ENCODE results near the gene HSD3B1. TPM values are rescaled to one million over a fixed set of nuclear protein-coding genes. Genes with fewer than 3 reads are reported as not detected.

HSD3B1 gene
- polyA plus RNA-seq, 1 of the 3 experiments (the other 2 are of a cell fraction): not detected

DNA sequence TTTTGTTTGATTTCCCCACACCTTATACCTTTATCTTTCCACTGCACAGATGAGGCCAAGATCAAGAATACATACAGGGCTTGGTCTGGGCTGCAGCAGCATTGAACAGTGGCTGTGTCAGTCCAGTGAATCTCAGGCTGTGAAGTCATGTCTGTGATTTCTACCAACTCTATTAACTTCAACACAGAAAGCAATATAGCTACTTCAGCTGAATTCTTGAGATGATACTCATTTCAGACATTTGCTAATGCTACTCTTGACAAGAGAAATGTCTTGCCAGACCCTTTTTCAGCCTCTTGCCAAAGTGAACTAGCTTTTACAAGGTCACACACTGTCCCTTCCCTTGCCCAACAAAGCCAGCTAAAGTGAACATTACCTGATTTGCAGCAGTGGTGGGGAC lies 25.1 kb upstream of the HSD3B1 start (continued):
- TF ChIP-seq, protein P1, sequence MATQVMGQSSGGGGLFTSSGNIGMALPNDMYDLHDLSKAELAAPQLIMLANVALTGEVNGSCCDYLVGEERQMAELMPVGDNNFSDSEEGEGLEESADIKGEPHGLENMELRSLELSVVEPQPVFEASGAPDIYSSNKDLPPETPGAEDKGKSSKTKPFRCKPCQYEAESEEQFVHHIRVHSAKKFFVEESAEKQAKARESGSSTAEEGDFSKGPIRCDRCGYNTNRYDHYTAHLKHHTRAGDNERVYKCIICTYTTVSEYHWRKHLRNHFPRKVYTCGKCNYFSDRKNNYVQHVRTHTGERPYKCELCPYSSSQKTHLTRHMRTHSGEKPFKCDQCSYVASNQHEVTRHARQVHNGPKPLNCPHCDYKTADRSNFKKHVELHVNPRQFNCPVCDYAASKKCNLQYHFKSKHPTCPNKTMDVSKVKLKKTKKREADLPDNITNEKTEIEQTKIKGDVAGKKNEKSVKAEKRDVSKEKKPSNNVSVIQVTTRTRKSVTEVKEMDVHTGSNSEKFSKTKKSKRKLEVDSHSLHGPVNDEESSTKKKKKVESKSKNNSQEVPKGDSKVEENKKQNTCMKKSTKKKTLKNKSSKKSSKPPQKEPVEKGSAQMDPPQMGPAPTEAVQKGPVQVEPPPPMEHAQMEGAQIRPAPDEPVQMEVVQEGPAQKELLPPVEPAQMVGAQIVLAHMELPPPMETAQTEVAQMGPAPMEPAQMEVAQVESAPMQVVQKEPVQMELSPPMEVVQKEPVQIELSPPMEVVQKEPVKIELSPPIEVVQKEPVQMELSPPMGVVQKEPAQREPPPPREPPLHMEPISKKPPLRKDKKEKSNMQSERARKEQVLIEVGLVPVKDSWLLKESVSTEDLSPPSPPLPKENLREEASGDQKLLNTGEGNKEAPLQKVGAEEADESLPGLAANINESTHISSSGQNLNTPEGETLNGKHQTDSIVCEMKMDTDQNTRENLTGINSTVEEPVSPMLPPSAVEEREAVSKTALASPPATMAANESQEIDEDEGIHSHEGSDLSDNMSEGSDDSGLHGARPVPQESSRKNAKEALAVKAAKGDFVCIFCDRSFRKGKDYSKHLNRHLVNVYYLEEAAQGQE (IDR thresholded peaks at IDR 0.05; ENCODE audit: low read depth, low read length): no peak
- TF ChIP-seq RFX5 (IDR thresholded peaks at IDR 0.05; ENCODE audit: low read length): no peak
- TF ChIP-seq, protein P2, sequence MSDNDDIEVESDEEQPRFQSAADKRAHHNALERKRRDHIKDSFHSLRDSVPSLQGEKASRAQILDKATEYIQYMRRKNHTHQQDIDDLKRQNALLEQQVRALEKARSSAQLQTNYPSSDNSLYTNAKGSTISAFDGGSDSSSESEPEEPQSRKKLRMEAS (IDR thresholded peaks at IDR 0.05; ENCODE audit: low read depth): no peak
- TF ChIP-seq, protein P3, sequence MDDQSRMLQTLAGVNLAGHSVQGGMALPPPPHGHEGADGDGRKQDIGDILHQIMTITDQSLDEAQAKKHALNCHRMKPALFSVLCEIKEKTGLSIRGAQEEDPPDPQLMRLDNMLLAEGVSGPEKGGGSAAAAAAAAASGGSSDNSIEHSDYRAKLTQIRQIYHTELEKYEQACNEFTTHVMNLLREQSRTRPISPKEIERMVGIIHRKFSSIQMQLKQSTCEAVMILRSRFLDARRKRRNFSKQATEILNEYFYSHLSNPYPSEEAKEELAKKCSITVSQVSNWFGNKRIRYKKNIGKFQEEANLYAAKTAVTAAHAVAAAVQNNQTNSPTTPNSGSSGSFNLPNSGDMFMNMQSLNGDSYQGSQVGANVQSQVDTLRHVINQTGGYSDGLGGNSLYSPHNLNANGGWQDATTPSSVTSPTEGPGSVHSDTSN (IDR thresholded peaks at IDR 0.05): no peak
- TF ChIP-seq, protein P4, sequence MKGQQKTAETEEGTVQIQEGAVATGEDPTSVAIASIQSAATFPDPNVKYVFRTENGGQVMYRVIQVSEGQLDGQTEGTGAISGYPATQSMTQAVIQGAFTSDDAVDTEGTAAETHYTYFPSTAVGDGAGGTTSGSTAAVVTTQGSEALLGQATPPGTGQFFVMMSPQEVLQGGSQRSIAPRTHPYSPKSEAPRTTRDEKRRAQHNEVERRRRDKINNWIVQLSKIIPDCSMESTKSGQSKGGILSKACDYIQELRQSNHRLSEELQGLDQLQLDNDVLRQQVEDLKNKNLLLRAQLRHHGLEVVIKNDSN (IDR thresholded peaks at IDR 0.05; ENCODE audit: borderline replicate concordance, low read depth): no peak
- TF ChIP-seq FOXJ3 (CRISPR knock-in tag; IDR thresholded peaks at IDR 0.05): no peak
- no peak for TF ChIP-seq MEF2A (IDR thresholded peaks at IDR 0.05; ENCODE audit: borderline replicate concordance, low read depth)
- TF ChIP-seq TCF12 (IDR thresholded peaks at IDR 0.05): no peak
- no peak for TF ChIP-seq CHD2 (IDR thresholded peaks at IDR 0.05; ENCODE audit: low read length, partially characterized antibody)

DNA sequence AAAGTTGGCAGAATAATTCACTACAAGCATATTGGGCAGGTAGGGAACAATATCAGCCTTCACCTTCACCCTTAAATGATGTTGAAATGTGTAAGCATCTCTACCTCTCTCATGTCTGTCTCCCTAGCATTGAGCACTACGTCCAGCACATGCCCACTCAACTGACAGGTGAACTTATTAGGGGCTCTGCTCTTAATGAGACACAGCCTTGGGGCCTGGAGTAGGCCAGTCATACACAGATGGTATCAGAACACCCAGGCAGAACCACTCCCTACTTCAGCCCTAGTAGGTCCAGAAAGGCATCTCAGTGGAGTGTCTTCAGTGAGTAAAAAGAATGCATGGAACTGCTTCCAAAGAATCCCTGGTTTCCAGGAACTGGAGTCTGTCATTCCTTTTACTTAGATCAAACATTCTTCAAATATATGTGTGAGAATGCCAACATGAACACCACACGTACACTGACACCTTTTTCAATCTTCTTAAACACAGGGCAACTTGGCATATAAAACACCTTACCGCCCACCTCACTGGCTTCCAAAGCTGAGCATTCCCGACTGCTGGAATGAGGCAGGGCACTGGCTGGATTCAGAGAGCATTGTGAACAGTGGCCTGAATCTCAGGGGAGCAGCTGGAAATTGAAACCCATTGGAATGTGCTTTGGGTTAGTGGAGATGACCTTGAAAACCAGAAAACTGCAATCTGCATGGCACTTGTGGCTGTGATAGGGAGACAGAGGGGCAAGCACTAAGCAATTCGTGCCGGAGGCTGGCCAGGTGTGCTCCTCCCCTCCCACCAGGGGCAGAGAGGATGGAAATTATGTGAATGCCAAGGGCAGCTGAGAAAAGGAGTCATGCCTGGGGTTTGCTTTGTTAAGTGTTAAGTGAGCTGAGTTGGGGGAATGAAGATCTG lies 24.2 kb upstream of the HSD3B1 start:
- Histone ChIP-seq H3K9me2 (no peaks in the 10 kb centered on the region), H3K4me2 (no peak overlapping the region), H3K36me3 (replicated peaks in 1 of 2; ENCODE audit: control insufficient read depth in 1 of 2, insufficient read depth in 2 of 2, low read length in 1 of 2) (no peaks in the 10 kb centered on the region), H3K9ac (no peak overlapping the region), H3K4me1 (ENCODE audit: control insufficient read depth in 1 of 2, insufficient read depth in 2 of 2, low read depth in 1 of 2, low read length in 1 of 2) (no peaks in the 10 kb centered on the region), H3K27ac (ENCODE audit: low read depth in 2 of 2, low read length in 1 of 2) (no peak overlapping the region), H3K79me2 (ENCODE audit: insufficient read depth) (no peaks in the 10 kb centered on the region), H3K4me3 (ENCODE audit: low read depth in 2 of 2, low read length in 1 of 2) (no peak overlapping the region), H3F3A (replicated peaks; ENCODE audit: insufficient read depth) (no peaks in the 10 kb centered on the region), H4K20me1 (ENCODE audit: insufficient read depth) (no peaks in the 10 kb centered on the region), H3K9me3 (no peaks in the 10 kb centered on the region), H3K27me3 (ENCODE audit: insufficient read depth) (peaks cover 23% of the 10 kb centered on the region; the same call in 1 of the 2 replicates), H2AFZ (ENCODE audit: low read depth) (no peak overlapping the region)
- ChIA-PET CTCF (no interaction called here), POLR2A (no interaction called here)
- DNase-seq: no peak
- 1% methylated on average over 6 of the region's 6 CpGs for WGBS (ENCODE audit: low lambda C conversion rate)
- no peak for TF ChIP-seq MXI1 (IDR thresholded peaks at IDR 0.05; ENCODE audit: low read depth, low read length)
- no peak for TF ChIP-seq RXRA (IDR thresholded peaks at IDR 0.05; ENCODE audit: borderline replicate concordance, low read depth)
- TF ChIP-seq, protein P1 (IDR thresholded peaks at IDR 0.05; ENCODE audit: low read depth, low read length): no peak
